T-helper 9 cell (primary cell): Measurements from ENCODE around the gene TCF7L2.

Experiments used
- DNase-seq: peaks from one replicate; pipeline ENCODE4 v3.0.0-alpha.2; 2020

TCF7L2 gene

GRCh38 chr10:113157441-113157840 lies 207.4 kb downstream of the TCF7L2 start:
- DNase-seq: no peak

- no peak for DNase-seq
Measured at GRCh38 chr10:113158183-113158582, 208.1 kb downstream of the TCF7L2 start.

GRCh38 chr10:113159563-113159962 lies 209.5 kb downstream of the TCF7L2 start:
- DNase-seq: no peak

GRCh38 chr10:113160641-113161040 lies 210.6 kb downstream of the TCF7L2 start:
- no peak for DNase-seq

- DNase-seq: no peak
Measured at GRCh38 chr10:113161066-113161465, 211.0 kb downstream of the TCF7L2 start.

GRCh38 chr10:113162960-113163359 lies 212.9 kb downstream of the TCF7L2 start:
- no peak for DNase-seq

- no peak for DNase-seq
Measured at GRCh38 chr10:113165673-113166072, 215.6 kb downstream of the TCF7L2 start.

- no peak for DNase-seq
Measured at GRCh38 chr10:113167702-113168101, 217.7 kb downstream of the TCF7L2 start.

- no peak for DNase-seq
Measured at GRCh38 chr10:113168584-113168983, 218.5 kb downstream of the TCF7L2 start.

GRCh38 chr10:113169111-113169510 lies 219.1 kb downstream of the TCF7L2 start:
- no peak for DNase-seq

- no peak for DNase-seq
Measured at GRCh38 chr10:113169853-113170460, 219.9 kb downstream of the TCF7L2 start.

- DNase-seq: no peak
Measured at GRCh38 chr10:113171662-113172061, 221.6 kb downstream of the TCF7L2 start.

- DNase-seq: no peak
Measured at GRCh38 chr10:113175176-113175575, 225.1 kb downstream of the TCF7L2 start.

GRCh38 chr10:113175756-113176651 lies 226.0 kb downstream of the TCF7L2 start:
- DNase-seq: no peak

- no peak for DNase-seq
Measured at GRCh38 chr10:113176652-113177155, 226.7 kb downstream of the TCF7L2 start.

GRCh38 chr10:113177156-113177935 lies 227.3 kb downstream of the TCF7L2 start:
- DNase-seq: no peak

- no peak for DNase-seq
Measured at GRCh38 chr10:113177936-113178335, 227.9 kb downstream of the TCF7L2 start.

- DNase-seq: no peak
Measured at GRCh38 chr10:113178771-113179170, 228.7 kb downstream of the TCF7L2 start.

GRCh38 chr10:113179265-113179664 lies 229.2 kb downstream of the TCF7L2 start:
- no peak for DNase-seq

GRCh38 chr10:113179966-113180365 lies 229.9 kb downstream of the TCF7L2 start:
- no peak for DNase-seq

- DNase-seq: no peak
Measured at GRCh38 chr10:113180401-113181154, 230.5 kb downstream of the TCF7L2 start.

- DNase-seq: no peak
Measured at GRCh38 chr10:113182154-113182553, 232.1 kb downstream of the TCF7L2 start.
